ENCODE data around the gene PTPRCAP.

The PTPRCAP gene

DNA sequence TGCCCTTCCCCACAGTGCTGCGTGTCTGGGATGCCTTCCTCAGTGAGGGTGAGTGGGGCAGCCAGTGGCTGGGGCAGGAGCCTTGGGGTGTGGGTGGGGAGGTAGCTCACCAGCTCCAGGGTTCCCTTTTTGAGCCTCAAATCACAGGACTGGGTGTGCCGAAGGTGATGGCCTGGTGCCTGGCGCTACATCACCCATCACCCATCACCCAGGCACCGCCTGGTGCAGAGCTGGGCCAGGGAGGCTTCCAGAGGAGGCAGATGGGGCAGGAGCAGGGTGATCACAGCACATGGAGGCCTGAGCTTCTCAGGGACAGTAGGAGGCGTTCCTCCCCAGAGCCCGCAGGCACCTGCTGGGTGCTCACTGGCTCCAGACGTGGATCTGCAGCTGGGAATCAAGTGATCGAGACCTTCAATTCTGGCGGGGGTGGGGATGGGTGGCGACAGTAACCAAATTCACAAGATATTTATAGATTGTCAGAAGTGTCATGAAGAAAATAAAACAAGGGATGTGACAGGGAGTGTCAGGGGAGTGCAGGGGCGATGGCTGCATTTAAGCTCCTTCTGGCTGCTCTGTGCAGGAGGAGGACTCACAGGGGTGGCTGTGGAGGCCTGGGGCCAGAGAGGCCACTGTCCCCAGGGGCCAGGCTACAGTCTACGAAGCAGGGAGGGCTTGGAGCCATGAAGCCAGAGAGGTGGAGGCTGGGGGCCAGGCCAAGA is 30.4 kb downstream of the PTPRCAP start:
- Histone ChIP-seq H3K9ac (no peak overlapping the region), H3K9me3 (ENCODE audit: control insufficient read depth, low read length) (no peaks in the 10 kb centered on the region), H3K4me3 (ENCODE audit: low read depth, low read length) (no peak overlapping the region), H3K36me3 (ENCODE audit: control insufficient read depth, insufficient read depth, low read length) (no peaks in the 10 kb centered on the region), H3K27ac (no peak overlapping the region), H3K27me3 (ENCODE audit: control insufficient read depth, insufficient read depth, low read length) (no peaks in the 10 kb centered on the region), H3K4me2 (ENCODE audit: low read length) (no peak overlapping the region), H3K79me2 (no peaks in the 10 kb centered on the region), H2AFZ (no peak overlapping the region), H3K4me1 (no peaks in the 10 kb centered on the region)
- TF ChIP-seq, protein P1, sequence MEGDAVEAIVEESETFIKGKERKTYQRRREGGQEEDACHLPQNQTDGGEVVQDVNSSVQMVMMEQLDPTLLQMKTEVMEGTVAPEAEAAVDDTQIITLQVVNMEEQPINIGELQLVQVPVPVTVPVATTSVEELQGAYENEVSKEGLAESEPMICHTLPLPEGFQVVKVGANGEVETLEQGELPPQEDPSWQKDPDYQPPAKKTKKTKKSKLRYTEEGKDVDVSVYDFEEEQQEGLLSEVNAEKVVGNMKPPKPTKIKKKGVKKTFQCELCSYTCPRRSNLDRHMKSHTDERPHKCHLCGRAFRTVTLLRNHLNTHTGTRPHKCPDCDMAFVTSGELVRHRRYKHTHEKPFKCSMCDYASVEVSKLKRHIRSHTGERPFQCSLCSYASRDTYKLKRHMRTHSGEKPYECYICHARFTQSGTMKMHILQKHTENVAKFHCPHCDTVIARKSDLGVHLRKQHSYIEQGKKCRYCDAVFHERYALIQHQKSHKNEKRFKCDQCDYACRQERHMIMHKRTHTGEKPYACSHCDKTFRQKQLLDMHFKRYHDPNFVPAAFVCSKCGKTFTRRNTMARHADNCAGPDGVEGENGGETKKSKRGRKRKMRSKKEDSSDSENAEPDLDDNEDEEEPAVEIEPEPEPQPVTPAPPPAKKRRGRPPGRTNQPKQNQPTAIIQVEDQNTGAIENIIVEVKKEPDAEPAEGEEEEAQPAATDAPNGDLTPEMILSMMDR (IDR thresholded peaks at IDR 0.05) = peak; percentile 11

DNA sequence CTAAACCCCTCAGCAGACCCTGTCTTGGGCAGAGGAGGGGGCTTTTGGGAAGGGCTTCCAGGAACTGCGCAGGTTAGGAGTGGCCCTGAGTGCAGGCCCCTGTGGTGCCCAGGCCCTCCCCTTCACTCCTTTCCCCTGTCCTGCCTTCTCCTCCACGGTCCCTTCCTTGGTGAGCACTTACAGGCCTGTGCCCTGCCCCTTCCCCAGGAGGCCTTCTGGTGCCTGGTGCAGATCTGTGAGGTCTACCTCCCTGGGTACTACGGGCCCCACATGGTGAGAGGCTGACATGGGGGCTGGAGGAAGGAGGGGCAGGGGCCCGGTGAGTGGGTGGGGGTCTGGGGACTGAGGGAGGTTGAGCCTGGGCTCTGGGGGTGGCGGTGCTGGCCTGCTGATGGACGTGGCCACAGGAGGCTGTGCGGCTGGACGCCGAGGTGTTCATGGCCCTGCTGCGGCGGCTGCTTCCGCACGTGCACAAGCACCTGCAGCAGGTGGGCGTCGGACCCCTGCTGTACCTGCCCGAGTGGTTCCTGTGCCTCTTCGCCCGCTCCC is 31.0 kb downstream of the PTPRCAP start:
- no peak overlapping the region for H3K4me3 ChIP-seq (ENCODE audit: low read depth, low read length)
- no peak overlapping the region for H3K4me2 ChIP-seq (ENCODE audit: low read length)
- no peaks in the 10 kb centered on the region for H3K79me2 ChIP-seq
- no peaks in the 10 kb centered on the region for H3K36me3 ChIP-seq (ENCODE audit: control insufficient read depth, insufficient read depth, low read length)
- no peak overlapping the region for H3K27ac ChIP-seq
- H3K4me1 ChIP-seq = no peaks in the 10 kb centered on the region
- TF ChIP-seq, protein P1 (IDR thresholded peaks at IDR 0.05) = no peak
- H2AFZ ChIP-seq = no peak overlapping the region
- no peak overlapping the region for H3K9ac ChIP-seq
- H3K27me3 ChIP-seq (ENCODE audit: control insufficient read depth, insufficient read depth, low read length) = no peaks in the 10 kb centered on the region
- H3K9me3 ChIP-seq (ENCODE audit: control insufficient read depth, low read length) = no peaks in the 10 kb centered on the region

DNA sequence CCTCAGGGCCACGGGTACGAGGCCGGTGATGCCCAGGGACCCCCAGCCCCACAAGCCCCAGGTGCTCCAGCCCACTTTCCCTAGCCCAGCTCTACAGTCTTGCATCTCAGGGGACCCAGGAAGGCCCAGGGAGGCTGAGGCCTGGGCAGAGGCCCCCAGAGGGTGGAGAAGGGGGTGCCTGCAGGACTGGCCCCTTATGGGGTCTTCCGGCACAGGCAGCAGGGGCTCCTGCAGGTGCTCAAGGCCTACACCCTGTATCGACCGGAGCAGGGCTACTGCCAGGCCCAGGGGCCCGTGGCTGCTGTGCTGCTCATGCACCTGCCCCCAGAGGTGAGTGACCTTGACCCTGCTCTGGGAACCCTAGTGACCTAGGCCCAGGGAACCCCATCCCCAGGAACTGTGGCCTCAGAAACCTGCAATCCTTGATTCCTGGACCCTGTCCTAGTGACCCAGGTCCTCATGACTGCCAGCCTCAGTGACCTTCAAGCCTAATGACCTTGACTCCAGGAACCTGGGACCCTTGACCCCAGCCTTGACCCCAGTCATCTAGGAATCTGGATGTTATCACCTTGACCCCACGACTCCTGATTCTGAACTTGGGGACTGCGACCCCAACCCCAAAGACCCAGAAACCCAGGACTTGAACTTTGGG is 31.7 kb downstream of the PTPRCAP start:
- Histone ChIP-seq H2AFZ (no peak overlapping the region), H3K4me2 (ENCODE audit: low read length) (no peak overlapping the region), H3K27me3 (ENCODE audit: control insufficient read depth, insufficient read depth, low read length) (no peaks in the 10 kb centered on the region), H3K36me3 (ENCODE audit: control insufficient read depth, insufficient read depth, low read length) (no peaks in the 10 kb centered on the region), H3K79me2 (no peaks in the 10 kb centered on the region), H3K27ac (no peak overlapping the region), H3K9ac (no peak overlapping the region), H3K4me1 (no peaks in the 10 kb centered on the region), H3K4me3 (ENCODE audit: low read depth, low read length) (no peak overlapping the region), H3K9me3 (ENCODE audit: control insufficient read depth, low read length) (no peaks in the 10 kb centered on the region)
- TF ChIP-seq, protein P1 (IDR thresholded peaks at IDR 0.05) = no peak

DNA sequence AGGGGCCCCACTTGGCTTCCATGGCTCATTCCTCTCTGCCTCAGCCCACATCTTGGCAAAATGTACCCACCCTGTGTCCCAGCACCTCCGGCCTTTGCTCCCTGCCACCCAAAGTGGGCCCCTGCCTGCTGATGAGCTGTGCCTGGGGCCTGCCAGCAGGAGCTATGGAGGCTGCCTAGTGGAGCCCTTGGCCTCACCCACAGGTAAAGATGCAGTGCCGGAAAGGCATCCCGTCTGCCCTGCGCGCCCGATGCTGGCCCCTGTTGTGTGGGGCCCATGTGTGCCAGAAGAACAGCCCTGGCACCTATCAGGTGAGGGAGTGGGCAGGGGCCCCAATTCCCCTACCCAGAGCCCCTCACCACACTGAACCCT is 32.3 kb downstream of the PTPRCAP start:
- Histone ChIP-seq H2AFZ (no peak overlapping the region), H3K79me2 (no peaks in the 10 kb centered on the region), H3K4me1 (no peaks in the 10 kb centered on the region), H3K27me3 (ENCODE audit: control insufficient read depth, insufficient read depth, low read length) (no peaks in the 10 kb centered on the region), H3K36me3 (ENCODE audit: control insufficient read depth, insufficient read depth, low read length) (no peaks in the 10 kb centered on the region), H3K9me3 (ENCODE audit: control insufficient read depth, low read length) (no peaks in the 10 kb centered on the region), H3K4me2 (ENCODE audit: low read length) (no peak overlapping the region), H3K27ac (no peak overlapping the region), H3K4me3 (ENCODE audit: low read depth, low read length) (no peak overlapping the region), H3K9ac (no peak overlapping the region)
- TF ChIP-seq, protein P1 (IDR thresholded peaks at IDR 0.05) = no peak
